ENCODE data around the gene MAB21L4.

Gene MAB21L4

GRCh38 chr2:240928476-240929363 is 32.8 kb upstream of the MAB21L4 start:
- no peak for TF ChIP-seq CTCF (IDR thresholded peaks at IDR 0.05; ENCODE audit: low read depth, low read length)
- no peak overlapping the region for H3K4me3 ChIP-seq (ENCODE audit: low read depth, low read length)

GRCh38 chr2:240927390-240927781 is 31.4 kb upstream of the MAB21L4 start:
- no peak overlapping the region for H3K4me3 ChIP-seq (ENCODE audit: low read depth, low read length)
- no peak for TF ChIP-seq CTCF (IDR thresholded peaks at IDR 0.05; ENCODE audit: low read depth, low read length)

- TF ChIP-seq CTCF (IDR thresholded peaks at IDR 0.05; ENCODE audit: low read depth, low read length), result no peak
- peak overlapping the region; percentile 49 for H3K4me3 ChIP-seq (ENCODE audit: low read depth, low read length)
Measured at GRCh38 chr2:240926516-240927389, 30.8 kb upstream of the MAB21L4 start.

- TF ChIP-seq CTCF (IDR thresholded peaks at IDR 0.05; ENCODE audit: low read depth, low read length), result no peak
- no peak overlapping the region for H3K4me3 ChIP-seq (ENCODE audit: low read depth, low read length)
Measured at GRCh38 chr2:240925568-240926515, 29.9 kb upstream of the MAB21L4 start.

GRCh38 chr2:240925191-240925567 is 29.2 kb upstream of the MAB21L4 start:
- TF ChIP-seq CTCF (IDR thresholded peaks at IDR 0.05; ENCODE audit: low read depth, low read length), result no peak
- H3K4me3 ChIP-seq (ENCODE audit: low read depth, low read length), result no peak overlapping the region

- no peak overlapping the region for H3K4me3 ChIP-seq (ENCODE audit: low read depth, low read length)
- TF ChIP-seq CTCF (IDR thresholded peaks at IDR 0.05; ENCODE audit: low read depth, low read length), result no peak
Measured at GRCh38 chr2:240922982-240923537, 27.1 kb upstream of the MAB21L4 start.

Data from WI38 (cell line).